Activated B cell treated with CpG ODN at 0.5 μM for 24 hours (primary cell): ENCODE data around the gene MYO7A. TPM values are rescaled to one million over a fixed set of nuclear protein-coding genes. Genes with fewer than 3 reads are reported as not detected.

Experiments used
- ATAC-seq: fragments of 200-7000 bp; cut with Tn5 transposase; one replicate; pipeline ENCODE4 v1.10.0; 2021; ENCODE audit warnings: low read depth, mild to moderate bottlenecking, moderate library complexity
- CTCF ChIA-PET: fragments of 350-600 bp; sonication (Branson Sonifier 250); formaldehyde crosslinking; loops from one replicate; lab custom pipeline; 2021; ENCODE audit warnings: antibody characterized with exemption; lab: Charles Lee
- POLR2A ChIA-PET: fragments of 350-600 bp; sonication (Branson Sonifier 250); formaldehyde crosslinking; loops from one replicate; lab custom pipeline; 2021; ENCODE audit warnings: antibody characterized with exemption; lab: Charles Lee
- DNase-seq: peaks from one replicate; pipeline ENCODE4 v3.0.0; 2022
- H3K27ac Mint-ChIP-seq: one replicate; pipeline ENCODE4 v1.8.0; 2020; ENCODE audit warnings: mixed read lengths
- H3K27me3 Mint-ChIP-seq: one replicate; pipeline ENCODE4 v1.8.0; 2021; ENCODE audit warnings: mixed read lengths
- H3K36me3 Mint-ChIP-seq: one replicate; pipeline ENCODE4 v1.8.0; 2021; ENCODE audit warnings: low read depth, mixed read lengths
- H3K4me1 Mint-ChIP-seq: one replicate; pipeline ENCODE4 v1.8.0; 2021; ENCODE audit warnings: mixed read lengths
- H3K4me3 Mint-ChIP-seq: one replicate; pipeline ENCODE4 v1.8.0; 2020; ENCODE audit warnings: mild to moderate bottlenecking, mixed read lengths
- H3K9me3 Mint-ChIP-seq: one replicate; pipeline ENCODE4 v1.8.0; 2020; ENCODE audit warnings: mixed read lengths
- CTCF ChIP-seq: fragments of 200-600 bp; IDR thresholded peaks from one replicate; pipeline ENCODE4 v1.8.0; 2022; ENCODE audit warnings: antibody characterized with exemption, mild to moderate bottlenecking
- intact Hi-C: fragments of 100-400 bp; cut with micrococcal nuclease; formaldehyde crosslinking; loops from one replicate; pipeline ENCODE4 v1.15.1; 2024
- total RNA-seq: library from RNA; stranded (reverse); gene quantifications from 2 replicates; pipeline ENCODE4 v1.2.3, GENCODE V29; 2022

MYO7A gene
- total RNA-seq, 1 donor from 2014 or later, result 5.4 TPM

- intact Hi-C loops, result no loop called here
- no peak for TF ChIP-seq CTCF
- ATAC-seq, result no peak
- no peaks in the 10 kb centered on the region for H3K9me3 Mint-ChIP-seq
- DNase-seq, result no peak
- no peak overlapping the region for H3K4me3 Mint-ChIP-seq
- ChIA-PET CTCF (no interaction called here), POLR2A (no interaction called here)
- no peaks in the 10 kb centered on the region for H3K4me1 Mint-ChIP-seq
- H3K27ac Mint-ChIP-seq, result peak overlapping the region; percentile 24
- no peaks in the 10 kb centered on the region for H3K36me3 Mint-ChIP-seq
- H3K27me3 Mint-ChIP-seq, result no peaks in the 10 kb centered on the region
Observed at GRCh38 chr11:77120571-77120970, 7.5 kb upstream of the MYO7A start.

GRCh38 chr11:77121096-77121640 lies 6.9 kb upstream of the MYO7A start:
- intact Hi-C loops, result no loop called here
- H3K27me3 Mint-ChIP-seq, result peaks cover 1% of the 10 kb centered on the region
- H3K27ac Mint-ChIP-seq, result no peak overlapping the region
- ChIA-PET CTCF (no interaction called here), POLR2A (no interaction called here)
- H3K4me1 Mint-ChIP-seq, result no peaks in the 10 kb centered on the region
- no peak for ATAC-seq
- no peaks in the 10 kb centered on the region for H3K36me3 Mint-ChIP-seq
- TF ChIP-seq CTCF, result no peak
- DNase-seq, result no peak
- H3K4me3 Mint-ChIP-seq, result no peak overlapping the region
- no peaks in the 10 kb centered on the region for H3K9me3 Mint-ChIP-seq

- no peak for DNase-seq
- no peak overlapping the region for H3K4me3 Mint-ChIP-seq
- intact Hi-C loops, result no loop called here
- POLR2A ChIA-PET, result no interaction called here
- TF ChIP-seq CTCF, result no peak
- no peaks in the 10 kb centered on the region for H3K9me3 Mint-ChIP-seq
- peaks cover 6% of the 10 kb centered on the region for H3K27me3 Mint-ChIP-seq
- H3K4me1 Mint-ChIP-seq, result peaks cover 5% of the 10 kb centered on the region
- no peak for ATAC-seq
- H3K27ac Mint-ChIP-seq, result no peak overlapping the region
- CTCF ChIA-PET, result no interaction called here
- H3K36me3 Mint-ChIP-seq, result no peaks in the 10 kb centered on the region
Observed at GRCh38 chr11:77121876-77122575, 6.0 kb upstream of the MYO7A start.

- ATAC-seq, result no peak
- H3K27ac Mint-ChIP-seq, result no peak overlapping the region
- intact Hi-C loops, result no loop called here
- ChIA-PET CTCF (no interaction called here), POLR2A (no interaction called here)
- no peak for DNase-seq
- H3K9me3 Mint-ChIP-seq, result no peaks in the 10 kb centered on the region
- H3K27me3 Mint-ChIP-seq, result peaks cover 6% of the 10 kb centered on the region
- peaks cover 10% of the 10 kb centered on the region for H3K4me1 Mint-ChIP-seq
- no peak overlapping the region for H3K4me3 Mint-ChIP-seq
- no peaks in the 10 kb centered on the region for H3K36me3 Mint-ChIP-seq
- no peak for TF ChIP-seq CTCF
Observed at GRCh38 chr11:77122576-77123212, 5.4 kb upstream of the MYO7A start.

GRCh38 chr11:77123591-77123990 lies 4.5 kb upstream of the MYO7A start:
- DNase-seq (no peak), ATAC-seq (no peak)
- no peak overlapping the region for H3K4me3 Mint-ChIP-seq
- peaks cover 17% of the 10 kb centered on the region for H3K4me1 Mint-ChIP-seq
- CTCF ChIA-PET, result no interaction called here
- no peaks in the 10 kb centered on the region for H3K36me3 Mint-ChIP-seq
- intact Hi-C loops, result no loop called here
- TF ChIP-seq CTCF, result no peak
- H3K9me3 Mint-ChIP-seq, result no peaks in the 10 kb centered on the region
- POLR2A ChIA-PET, result no interaction called here
- H3K27me3 Mint-ChIP-seq, result peaks cover 6% of the 10 kb centered on the region
- no peak overlapping the region for H3K27ac Mint-ChIP-seq
